Rectal smooth muscle tissue (tissue), 1 donor: ENCODE data around the gene TMEM250.
A peak's percentile ranks its signal among the peaks of the same experiment; 100 is the strongest.
"Not testable (repeated sequence)": the region's sequence is repeated elsewhere in the genome, so short reads cannot be mapped to it uniquely, and the experiment has no call there.

Experiments used
- H3K27ac ChIP-seq: one replicate; pipeline ENCODE4 v1.7.0; 2013; ENCODE audit warnings: low read depth, low read length, inconsistent platforms
- H3K27me3 ChIP-seq: one replicate; pipeline ENCODE4 v1.7.0; 2013; ENCODE audit warnings: low read length; ENCODE audit not compliant: control insufficient read depth, insufficient read depth
- H3K36me3 ChIP-seq: one replicate; pipeline ENCODE4 v1.7.0; 2013; ENCODE audit warnings: low read length; ENCODE audit not compliant: control insufficient read depth, insufficient read depth
- H3K4me1 ChIP-seq: one replicate; pipeline ENCODE4 v1.7.0; 2013; ENCODE audit warnings: low read length; ENCODE audit not compliant: control insufficient read depth, insufficient read depth
- H3K4me3 ChIP-seq: one replicate; pipeline ENCODE4 v1.7.0; 2013; ENCODE audit warnings: low read length
- H3K9ac ChIP-seq: one replicate; pipeline ENCODE4 v1.7.0; 2013; ENCODE audit warnings: low read length

The TMEM250 gene

GRCh38 chr9:136110082-136111061, 8.3 kb downstream of the TMEM250 start:
- Histone ChIP-seq H3K4me1 (peaks cover 15% of the 10 kb centered on the region), H3K27ac (peak overlapping the region; percentile 82), H3K4me3 (peak overlapping the region; percentile 61), H3K36me3 (peaks cover 6% of the 10 kb centered on the region), H3K27me3 (no peaks in the 10 kb centered on the region), H3K9ac (no peak overlapping the region)

GRCh38 chr9:136109351-136110081, 9.2 kb downstream of the TMEM250 start:
- Histone ChIP-seq H3K27me3 (no peaks in the 10 kb centered on the region), H3K4me3 (peak overlapping the region; percentile 61), H3K27ac (peak overlapping the region; percentile 82), H3K4me1 (peaks cover 20% of the 10 kb centered on the region), H3K36me3 (peaks cover 2% of the 10 kb centered on the region), H3K9ac (peak overlapping the region; percentile 67)

DNA sequence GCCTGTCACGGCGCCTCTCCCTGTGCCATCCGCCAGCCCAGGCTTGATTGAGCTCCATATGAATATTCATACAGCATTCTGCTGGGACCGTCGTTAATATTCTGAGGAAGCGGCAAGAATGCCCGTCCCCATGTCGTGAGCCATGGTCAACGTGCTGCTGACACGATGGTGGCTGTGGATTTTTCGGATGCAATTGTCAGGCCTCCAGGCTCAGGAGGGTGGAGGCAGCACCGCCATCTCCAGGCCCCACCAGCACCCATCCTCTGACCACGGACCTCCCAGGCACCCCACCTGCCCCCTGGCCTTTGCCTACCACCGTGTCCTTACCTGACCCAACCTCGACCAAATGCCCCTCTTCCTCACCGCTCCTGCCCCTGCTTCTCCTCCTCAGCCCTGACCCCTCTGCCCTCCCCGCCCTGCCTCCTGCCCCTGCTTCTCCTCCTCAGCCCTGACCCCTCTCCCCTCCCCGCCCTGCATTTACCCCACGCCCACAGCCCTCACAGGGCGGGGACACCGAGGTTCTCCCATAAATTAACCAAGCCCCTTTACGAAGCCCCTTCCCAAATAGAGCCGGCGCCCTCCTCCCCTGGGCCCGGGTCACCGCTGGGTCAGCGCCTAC, 9.9 kb downstream of the TMEM250 start:
- H3K27ac ChIP-seq, result peak overlapping the region; percentile 82
- no peaks in the 10 kb centered on the region for H3K27me3 ChIP-seq
- peaks cover 20% of the 10 kb centered on the region for H3K4me1 ChIP-seq
- H3K4me3 ChIP-seq, result peak overlapping the region; percentile 61
- H3K36me3 ChIP-seq, result no peaks in the 10 kb centered on the region
- peak overlapping the region; percentile 67 for H3K9ac ChIP-seq

- Histone ChIP-seq H3K36me3 (no peaks in the 10 kb centered on the region), H3K27me3 (no peaks in the 10 kb centered on the region), H3K9ac (no peak overlapping the region), H3K27ac (peak overlapping the region; percentile 82), H3K4me1 (peaks cover 20% of the 10 kb centered on the region), H3K4me3 (no peak overlapping the region)
Measured at GRCh38 chr9:136107953-136108647, 10.6 kb downstream of the TMEM250 start.

GRCh38 chr9:136107155-136107952, 11.3 kb downstream of the TMEM250 start:
- Histone ChIP-seq H3K4me3 (no peak overlapping the region), H3K27me3 (no peaks in the 10 kb centered on the region), H3K4me1 (peaks cover 20% of the 10 kb centered on the region), H3K36me3 (no peaks in the 10 kb centered on the region), H3K27ac (no peak overlapping the region), H3K9ac (no peak overlapping the region)

DNA sequence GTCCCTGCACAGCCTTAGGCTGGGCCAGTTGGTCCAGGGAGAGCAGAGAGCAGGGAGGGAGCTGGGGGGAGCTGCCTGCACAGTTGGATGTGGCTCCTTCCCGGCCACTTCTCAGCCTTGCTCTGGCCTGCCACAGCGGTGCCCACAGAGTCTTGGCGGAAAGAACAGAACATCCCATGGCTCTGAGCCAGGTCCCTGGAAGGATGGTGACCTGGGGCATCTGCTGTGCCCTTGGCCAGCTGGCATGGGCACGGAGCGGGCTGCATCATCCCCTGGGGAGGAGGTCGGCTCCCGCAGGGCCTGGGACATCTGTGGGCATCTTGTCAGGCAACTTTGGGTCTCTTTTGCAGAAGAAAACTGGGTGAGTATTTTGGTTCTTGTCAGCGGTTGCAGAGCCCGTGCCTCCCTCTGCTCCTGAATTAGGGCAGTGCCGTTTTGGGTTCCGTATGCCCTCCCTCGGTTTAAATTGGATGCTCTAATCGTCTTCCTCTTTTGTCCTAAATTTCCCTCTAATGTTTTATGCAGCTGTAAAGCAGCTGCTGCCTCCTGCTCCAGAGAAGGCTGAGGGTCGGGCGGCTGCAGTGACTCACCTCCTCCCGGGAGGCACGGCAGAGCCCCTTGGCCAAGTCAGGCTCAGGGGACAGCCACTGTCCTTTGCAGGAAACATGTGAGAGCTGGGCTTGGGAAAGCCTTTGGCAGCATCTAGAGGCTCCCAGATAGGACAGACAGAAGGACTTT, 13.1 kb downstream of the TMEM250 start:
- Histone ChIP-seq H3K36me3 (no peaks in the 10 kb centered on the region), H3K9ac (no peak overlapping the region), H3K4me3 (no peak overlapping the region), H3K27me3 (no peaks in the 10 kb centered on the region), H3K27ac (peak overlapping the region; percentile 3), H3K4me1 (peaks cover 20% of the 10 kb centered on the region)

GRCh38 chr9:136104916-136105315, 13.8 kb downstream of the TMEM250 start:
- Histone ChIP-seq H3K4me3 (no peak overlapping the region), H3K36me3 (no peaks in the 10 kb centered on the region), H3K27ac (no peak overlapping the region), H3K9ac (no peak overlapping the region), H3K4me1 (peaks cover 14% of the 10 kb centered on the region), H3K27me3 (no peaks in the 10 kb centered on the region)

DNA sequence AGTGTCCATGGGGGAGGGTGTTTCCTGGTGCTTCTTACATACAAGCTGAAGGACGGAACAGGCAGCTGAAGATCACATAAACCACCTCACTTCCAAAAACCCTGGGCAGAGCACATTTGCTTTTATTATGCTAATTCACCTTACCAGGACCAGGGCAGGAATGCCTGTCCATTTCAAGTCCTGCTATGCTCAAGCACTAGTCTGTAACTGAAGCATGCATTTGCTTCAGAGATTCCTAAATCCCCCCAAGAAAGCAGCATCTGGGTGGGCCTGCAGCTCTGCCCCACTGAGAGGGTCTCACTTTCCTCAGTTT, 14.2 kb downstream of the TMEM250 start:
- Histone ChIP-seq H3K27me3 (no peaks in the 10 kb centered on the region), H3K4me3 (no peak overlapping the region), H3K9ac (no peak overlapping the region), H3K36me3 (no peaks in the 10 kb centered on the region), H3K27ac (no peak overlapping the region), H3K4me1 (peaks cover 12% of the 10 kb centered on the region)

DNA sequence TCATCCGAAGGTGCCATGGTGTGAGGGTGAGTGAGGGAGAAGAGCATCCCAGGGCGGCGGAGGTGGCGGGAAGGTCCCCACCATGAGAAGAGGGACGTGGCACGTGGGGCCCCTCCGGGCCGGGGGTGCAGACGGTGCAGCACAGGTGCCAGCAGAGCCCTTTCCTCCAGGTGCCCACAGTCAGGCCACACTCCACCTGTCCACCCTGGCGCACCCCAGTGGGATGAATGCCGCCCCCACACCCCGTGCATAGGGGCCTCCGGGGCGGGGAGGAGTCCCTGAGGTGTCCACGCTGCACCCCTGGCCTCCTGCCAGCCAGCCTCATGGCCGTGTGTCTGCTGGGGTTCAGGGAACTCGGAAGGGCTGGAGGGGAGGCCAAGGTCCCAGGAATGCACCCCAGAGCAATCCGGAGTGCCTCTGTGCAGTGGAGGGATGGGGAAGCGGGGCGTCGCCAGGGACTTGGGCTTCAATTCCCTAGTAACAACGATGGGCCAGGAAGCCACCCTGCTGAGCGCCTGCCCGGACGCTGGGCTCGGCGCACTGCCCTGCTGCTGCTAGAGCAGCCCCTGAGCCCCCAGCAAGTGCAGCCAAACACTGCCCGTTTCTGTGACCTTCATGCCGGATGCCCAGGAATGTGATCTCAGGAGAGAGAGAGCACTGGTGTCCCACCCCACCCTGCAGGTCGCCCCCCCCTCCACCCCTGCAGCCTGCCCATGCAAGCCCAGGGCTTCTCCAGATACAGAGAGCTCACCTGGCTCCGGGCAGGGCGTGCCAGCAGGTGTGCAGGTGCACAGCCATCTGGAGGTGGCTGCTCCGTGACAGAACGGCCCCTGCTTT, 14.8 kb downstream of the TMEM250 start:
- no peak overlapping the region for H3K4me3 ChIP-seq
- no peaks in the 10 kb centered on the region for H3K36me3 ChIP-seq
- no peaks in the 10 kb centered on the region for H3K27me3 ChIP-seq
- peaks cover 8% of the 10 kb centered on the region for H3K4me1 ChIP-seq
- no peak overlapping the region for H3K9ac ChIP-seq
- no peak overlapping the region for H3K27ac ChIP-seq

GRCh38 chr9:136101615-136102074, 17.0 kb downstream of the TMEM250 start:
- not testable (repeated sequence) for H3K4me1 ChIP-seq, H3K4me3 ChIP-seq, H3K9ac ChIP-seq, H3K27me3 ChIP-seq, H3K36me3 ChIP-seq, H3K27ac ChIP-seq
